HG03066 (cell line): ENCODE data around the gene MYH3.

Source experiments
- ATAC-seq: cut with Tn5 transposase; IDR thresholded peaks from one replicate; pipeline ENCODE4 v1.9.1; 2021; ENCODE audit warnings: low read depth; ENCODE audit not compliant: unreplicated experiment

The MYH3 gene

GRCh38 chr17:10651927-10652326, 5.2 kb downstream of the MYH3 start:
- no peak for ATAC-seq

- no peak for ATAC-seq
Observed at GRCh38 chr17:10649602-10650001, 7.5 kb downstream of the MYH3 start.

GRCh38 chr17:10648956-10649355, 8.2 kb downstream of the MYH3 start:
- no peak for ATAC-seq

- ATAC-seq: no peak
Observed at GRCh38 chr17:10648381-10648780, 8.7 kb downstream of the MYH3 start.

GRCh38 chr17:10646392-10646990, 10.6 kb downstream of the MYH3 start:
- no peak for ATAC-seq

- ATAC-seq: no peak
Observed at GRCh38 chr17:10640475-10640874, 16.6 kb downstream of the MYH3 start.

GRCh38 chr17:10638151-10638550, 19.0 kb downstream of the MYH3 start:
- no peak for ATAC-seq

- no peak for ATAC-seq
Observed at GRCh38 chr17:10635290-10635689, 21.8 kb downstream of the MYH3 start.

- peak; percentile 94 for ATAC-seq
Observed at GRCh38 chr17:10633738-10634379, 23.2 kb downstream of the MYH3 start.

GRCh38 chr17:10631701-10632100, 25.4 kb downstream of the MYH3 start:
- no peak for ATAC-seq

GRCh38 chr17:10631048-10631700, 25.9 kb downstream of the MYH3 start:
- no peak for ATAC-seq

GRCh38 chr17:10629706-10630105, 27.4 kb downstream of the MYH3 start:
- no peak for ATAC-seq

GRCh38 chr17:10628756-10629155, 28.4 kb downstream of the MYH3 start:
- ATAC-seq: no peak

- ATAC-seq: no peak
Observed at GRCh38 chr17:10626390-10626789, 30.7 kb downstream of the MYH3 start.

- ATAC-seq: no peak
Observed at GRCh38 chr17:10624969-10625368, 32.1 kb downstream of the MYH3 start.

- no peak for ATAC-seq
Observed at GRCh38 chr17:10623737-10624338, 33.3 kb downstream of the MYH3 start.

GRCh38 chr17:10622617-10623485, 34.3 kb downstream of the MYH3 start:
- no peak for ATAC-seq

GRCh38 chr17:10621397-10621796, 35.7 kb downstream of the MYH3 start:
- ATAC-seq: no peak

- ATAC-seq: no peak
Observed at GRCh38 chr17:10620823-10621222, 36.3 kb downstream of the MYH3 start.

- ATAC-seq: peak; percentile 79
Observed at GRCh38 chr17:10618202-10618635, 38.9 kb downstream of the MYH3 start.

GRCh38 chr17:10617120-10617505, 40.0 kb downstream of the MYH3 start:
- no peak for ATAC-seq
